SK-N-SH treated with all-trans-retinoic acid at 6 μM for 48 hours (cell line): ENCODE measurements around the gene NPY1R.

Source experiments
- CSDC2 ChIP-seq: fragments of 250-450 bp; sonication (Bioruptor Pico); IDR thresholded peaks from 2 replicates; pipeline ENCODE4 v1.5.0; 2020; ENCODE audit warnings: mild to moderate bottlenecking, moderate library complexity
- ESRRG ChIP-seq: fragments of 250-450 bp; sonication (Bioruptor Pico); IDR thresholded peaks from 2 replicates; pipeline ENCODE4 v1.6.1; 2021; ENCODE audit warnings: mild to moderate bottlenecking
- ISL1 ChIP-seq: fragments of 250-450 bp; sonication (Bioruptor Pico); IDR thresholded peaks from 2 replicates; pipeline ENCODE4 v2.1.2; 2022; ENCODE audit warnings: mild to moderate bottlenecking, moderate library complexity
- POU6F1 ChIP-seq: fragments of 250-450 bp; sonication (Bioruptor Pico); IDR thresholded peaks from 2 replicates; pipeline ENCODE4 v1.8.0; 2021; ENCODE audit warnings: low read depth, mild to moderate bottlenecking, moderate library complexity, borderline replicate concordance
- RARB ChIP-seq: fragments of 250-450 bp; sonication (Bioruptor Pico); IDR thresholded peaks from 2 replicates; pipeline ENCODE4 v1.8.0; 2021; ENCODE audit warnings: mild to moderate bottlenecking, moderate library complexity
- TCF4 ChIP-seq: fragments of 250-450 bp; sonication (Bioruptor Pico); IDR thresholded peaks from 2 replicates; pipeline ENCODE4 v1.8.0; 2021; ENCODE audit warnings: mild to moderate bottlenecking, moderate library complexity, borderline replicate concordance
- TOX ChIP-seq: fragments of 250-450 bp; sonication (Bioruptor Pico); IDR thresholded peaks from 2 replicates; pipeline ENCODE4 v1.8.0; 2021; ENCODE audit warnings: mild to moderate bottlenecking, moderate library complexity, borderline replicate concordance
- ZC3H10 ChIP-seq: fragments of 250-450 bp; sonication (Bioruptor Pico); IDR thresholded peaks from 2 replicates; pipeline ENCODE4 v1.5.1; 2021; ENCODE audit warnings: mild to moderate bottlenecking, moderate library complexity
- ZFP3 ChIP-seq: fragments of 250-450 bp; sonication (Bioruptor Pico); IDR thresholded peaks from 2 replicates; pipeline ENCODE4 v1.5.0; 2020; ENCODE audit warnings: mild to moderate bottlenecking, moderate library complexity
- ZFP30 ChIP-seq: fragments of 450-650 bp; formaldehyde crosslinking; IDR thresholded peaks from 2 replicates; pipeline ENCODE4 v1.5.0; 2022; ENCODE audit warnings: mild to moderate bottlenecking, moderate library complexity
- TF ChIP-seq, protein P1 (sequence below): fragments of 250-450 bp; sonication (Bioruptor Pico); IDR thresholded peaks from 2 replicates; pipeline ENCODE4 v1.5.1; 2020; ENCODE audit warnings: low read depth, mild to moderate bottlenecking, moderate library complexity
- TF ChIP-seq, protein P2 (sequence below): fragments of 250-450 bp; sonication (Bioruptor Pico); IDR thresholded peaks from 2 replicates; pipeline ENCODE4 v1.5.0; 2020; ENCODE audit warnings: mild to moderate bottlenecking, moderate library complexity

- TF ChIP-seq ZFP30: no peak
- TF ChIP-seq, protein P1, sequence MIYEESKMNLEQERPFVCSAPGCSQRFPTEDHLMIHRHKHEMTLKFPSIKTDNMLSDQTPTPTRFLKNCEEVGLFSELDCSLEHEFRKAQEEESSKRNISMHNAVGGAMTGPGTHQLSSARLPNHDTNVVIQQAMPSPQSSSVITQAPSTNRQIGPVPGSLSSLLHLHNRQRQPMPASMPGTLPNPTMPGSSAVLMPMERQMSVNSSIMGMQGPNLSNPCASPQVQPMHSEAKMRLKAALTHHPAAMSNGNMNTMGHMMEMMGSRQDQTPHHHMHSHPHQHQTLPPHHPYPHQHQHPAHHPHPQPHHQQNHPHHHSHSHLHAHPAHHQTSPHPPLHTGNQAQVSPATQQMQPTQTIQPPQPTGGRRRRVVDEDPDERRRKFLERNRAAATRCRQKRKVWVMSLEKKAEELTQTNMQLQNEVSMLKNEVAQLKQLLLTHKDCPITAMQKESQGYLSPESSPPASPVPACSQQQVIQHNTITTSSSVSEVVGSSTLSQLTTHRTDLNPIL (CRISPR knock-in tag): no peak
- no peak for TF ChIP-seq RARB (CRISPR knock-in tag)
- TF ChIP-seq TCF4 (CRISPR knock-in tag): no peak
- TF ChIP-seq ISL1: no peak
- TF ChIP-seq ESRRG: no peak
- TF ChIP-seq ZFP3 (CRISPR knock-in tag): no peak
- TF ChIP-seq ZC3H10 (CRISPR knock-in tag): no peak
- TF ChIP-seq CSDC2 (CRISPR knock-in tag): no peak
- no peak for TF ChIP-seq TOX
- no peak for TF ChIP-seq POU6F1 (CRISPR knock-in tag)
- TF ChIP-seq, protein P2, sequence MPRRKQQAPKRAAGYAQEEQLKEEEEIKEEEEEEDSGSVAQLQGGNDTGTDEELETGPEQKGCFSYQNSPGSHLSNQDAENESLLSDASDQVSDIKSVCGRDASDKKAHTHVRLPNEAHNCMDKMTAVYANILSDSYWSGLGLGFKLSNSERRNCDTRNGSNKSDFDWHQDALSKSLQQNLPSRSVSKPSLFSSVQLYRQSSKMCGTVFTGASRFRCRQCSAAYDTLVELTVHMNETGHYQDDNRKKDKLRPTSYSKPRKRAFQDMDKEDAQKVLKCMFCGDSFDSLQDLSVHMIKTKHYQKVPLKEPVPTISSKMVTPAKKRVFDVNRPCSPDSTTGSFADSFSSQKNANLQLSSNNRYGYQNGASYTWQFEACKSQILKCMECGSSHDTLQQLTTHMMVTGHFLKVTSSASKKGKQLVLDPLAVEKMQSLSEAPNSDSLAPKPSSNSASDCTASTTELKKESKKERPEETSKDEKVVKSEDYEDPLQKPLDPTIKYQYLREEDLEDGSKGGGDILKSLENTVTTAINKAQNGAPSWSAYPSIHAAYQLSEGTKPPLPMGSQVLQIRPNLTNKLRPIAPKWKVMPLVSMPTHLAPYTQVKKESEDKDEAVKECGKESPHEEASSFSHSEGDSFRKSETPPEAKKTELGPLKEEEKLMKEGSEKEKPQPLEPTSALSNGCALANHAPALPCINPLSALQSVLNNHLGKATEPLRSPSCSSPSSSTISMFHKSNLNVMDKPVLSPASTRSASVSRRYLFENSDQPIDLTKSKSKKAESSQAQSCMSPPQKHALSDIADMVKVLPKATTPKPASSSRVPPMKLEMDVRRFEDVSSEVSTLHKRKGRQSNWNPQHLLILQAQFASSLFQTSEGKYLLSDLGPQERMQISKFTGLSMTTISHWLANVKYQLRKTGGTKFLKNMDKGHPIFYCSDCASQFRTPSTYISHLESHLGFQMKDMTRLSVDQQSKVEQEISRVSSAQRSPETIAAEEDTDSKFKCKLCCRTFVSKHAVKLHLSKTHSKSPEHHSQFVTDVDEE (CRISPR knock-in tag): no peak
Measured at GRCh38 chr4:163279713-163280112, 52.7 kb downstream of the NPY1R start.
